ENCODE data around the gene MARCHF6. TPM values are rescaled to one million over a fixed set of nuclear protein-coding genes. Genes with fewer than 3 reads are reported as not detected.

Gene MARCHF6
- total RNA-seq, 4 donors from 2014 or later = 93.5 to 177 (median 111) TPM

DNA sequence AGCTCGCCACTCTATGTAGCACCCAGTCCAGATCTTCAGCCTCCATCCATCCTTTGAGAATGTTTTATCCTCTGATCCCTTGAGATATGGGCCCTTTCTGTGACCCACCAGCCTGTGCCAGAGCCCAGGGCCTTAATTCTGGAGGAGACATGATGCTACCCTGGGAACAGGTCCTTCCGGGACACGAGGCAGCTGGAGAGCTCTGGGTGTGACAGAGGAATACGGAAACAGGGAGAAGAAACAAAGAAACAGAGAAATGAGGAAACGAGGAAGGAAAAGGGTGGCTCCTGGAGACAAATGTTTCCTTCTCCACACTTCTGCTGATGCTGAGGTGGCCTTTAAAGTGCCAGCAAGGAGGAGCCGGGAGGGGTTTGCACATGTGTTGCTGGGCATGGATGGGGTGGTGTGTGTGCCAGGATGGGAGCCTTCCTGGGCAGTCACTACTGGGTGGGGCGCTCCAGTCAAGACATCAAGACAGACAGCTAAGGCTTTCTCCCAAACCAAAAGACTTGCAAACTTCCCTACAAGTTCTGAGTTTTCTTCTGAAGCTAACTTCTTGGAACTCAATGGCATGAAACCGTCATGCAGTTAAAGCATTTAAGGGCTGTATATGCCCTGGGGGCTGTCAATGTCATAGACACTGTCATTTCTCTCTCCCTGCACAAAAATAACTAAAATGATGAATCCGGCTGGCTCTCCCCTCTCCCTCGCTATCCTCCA, 22.8 kb upstream of the MARCHF6 start:
- in situ Hi-C loops (cut with MboI; ENCODE audit: low pct_ligation_motif_present in 1 of 4, low pct_unique_long_range_greater_than_20kb in 1 of 4, low sequenced_read_pairs in 3 of 4) (no loop called here), intact Hi-C loops (cut with DNase I; ENCODE audit: low total_unique reads) (no loop called here)
- H3K9me3 ChIP-seq = no peaks in the 10 kb centered on the region
- DNase-seq = no peak
- peaks cover 8 to 40% (median 25%) of the 10 kb centered on the region in 4 donors for H3K4me1 ChIP-seq
- H3K27ac ChIP-seq = peak overlapping the region in 3 of 4 donors; percentile 40 to 70 (median 41)
- WGBS, 2 donors (ENCODE audit: low coverage in 1 of 2) = 59 to 64% methylated on average over 9 to 10 of the region's 10 CpGs
- no peak overlapping the region for H3K4me3 ChIP-seq
- no peaks in the 10 kb centered on the region for H3K36me3 ChIP-seq
- peaks cover 6% of the 10 kb centered on the region for H3K27me3 ChIP-seq
- TF ChIP-seq EP300 (IDR thresholded peaks at IDR 0.05; ENCODE audit: low read depth) = no peak

DNA sequence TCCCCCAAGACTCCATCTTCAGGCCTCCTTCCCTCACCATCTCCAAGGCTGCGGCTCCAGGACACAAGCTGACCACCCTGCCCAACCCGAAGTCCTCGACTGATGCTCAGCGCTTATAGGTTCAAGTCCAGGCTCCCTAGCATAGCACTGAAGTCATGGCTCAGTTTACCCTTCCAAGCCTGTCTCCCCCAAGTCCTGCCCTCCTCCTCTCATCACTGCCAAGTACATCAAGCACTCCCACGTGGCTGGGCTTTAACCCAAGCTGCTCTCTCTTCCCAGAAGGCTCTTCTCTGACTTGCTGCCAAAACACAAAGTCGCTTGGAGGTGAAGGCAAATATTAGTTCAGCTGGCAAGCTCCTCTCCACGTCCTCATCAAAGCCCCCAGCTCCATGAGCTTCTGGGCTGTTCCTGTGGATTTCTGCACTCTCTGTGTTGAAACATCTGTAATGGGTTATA, 22.1 kb upstream of the MARCHF6 start:
- Histone ChIP-seq H3K4me3 (no peak overlapping the region), H3K27me3 (peaks cover 6% of the 10 kb centered on the region), H3K4me1 (peaks cover 8 to 40% (median 25%) of the 10 kb centered on the region in 4 donors), H3K36me3 (no peaks in the 10 kb centered on the region), H3K27ac (peak overlapping the region in 2 of 4 donors; percentile 41 to 70), H3K9me3 (no peaks in the 10 kb centered on the region)
- DNase-seq = no peak
- no peak for TF ChIP-seq POLR2AphosphoS5 (IDR thresholded peaks at IDR 0.05)
- no peak for TF ChIP-seq POLR2A (IDR thresholded peaks at IDR 0.05)
- TF ChIP-seq EP300 (IDR thresholded peaks at IDR 0.05; ENCODE audit: low read depth) = no peak
- TF ChIP-seq, protein P1, sequence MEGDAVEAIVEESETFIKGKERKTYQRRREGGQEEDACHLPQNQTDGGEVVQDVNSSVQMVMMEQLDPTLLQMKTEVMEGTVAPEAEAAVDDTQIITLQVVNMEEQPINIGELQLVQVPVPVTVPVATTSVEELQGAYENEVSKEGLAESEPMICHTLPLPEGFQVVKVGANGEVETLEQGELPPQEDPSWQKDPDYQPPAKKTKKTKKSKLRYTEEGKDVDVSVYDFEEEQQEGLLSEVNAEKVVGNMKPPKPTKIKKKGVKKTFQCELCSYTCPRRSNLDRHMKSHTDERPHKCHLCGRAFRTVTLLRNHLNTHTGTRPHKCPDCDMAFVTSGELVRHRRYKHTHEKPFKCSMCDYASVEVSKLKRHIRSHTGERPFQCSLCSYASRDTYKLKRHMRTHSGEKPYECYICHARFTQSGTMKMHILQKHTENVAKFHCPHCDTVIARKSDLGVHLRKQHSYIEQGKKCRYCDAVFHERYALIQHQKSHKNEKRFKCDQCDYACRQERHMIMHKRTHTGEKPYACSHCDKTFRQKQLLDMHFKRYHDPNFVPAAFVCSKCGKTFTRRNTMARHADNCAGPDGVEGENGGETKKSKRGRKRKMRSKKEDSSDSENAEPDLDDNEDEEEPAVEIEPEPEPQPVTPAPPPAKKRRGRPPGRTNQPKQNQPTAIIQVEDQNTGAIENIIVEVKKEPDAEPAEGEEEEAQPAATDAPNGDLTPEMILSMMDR (IDR thresholded peaks at IDR 0.05) = no peak
- WGBS, 2 donors (ENCODE audit: low coverage in 1 of 2) = 59 to 67% methylated on average over 5 to 7 of the region's 7 CpGs
- intact Hi-C loops (cut with DNase I; ENCODE audit: low total_unique reads) (no loop called here), in situ Hi-C loops (cut with MboI; ENCODE audit: low pct_ligation_motif_present in 1 of 4, low pct_unique_long_range_greater_than_20kb in 1 of 4, low sequenced_read_pairs in 3 of 4) (no loop called here)

DNA sequence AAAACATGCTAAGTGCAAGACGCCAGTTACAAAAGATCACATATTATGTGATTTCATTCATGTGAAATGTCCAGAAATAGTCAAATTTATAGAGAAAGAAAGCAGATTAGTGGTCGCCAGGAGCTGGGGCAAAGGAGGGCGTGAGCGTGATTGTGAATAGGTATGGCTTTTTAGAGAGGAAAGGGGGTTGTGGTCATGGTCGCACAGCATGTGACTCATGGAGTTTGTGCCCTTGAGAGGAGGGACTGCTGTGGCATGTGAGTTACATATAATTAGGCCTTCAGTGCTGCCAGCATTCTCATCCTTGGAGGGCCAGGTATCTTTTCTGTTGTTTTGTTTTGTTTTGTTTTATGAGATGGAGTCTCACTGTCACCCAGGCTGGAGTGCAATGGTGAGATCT, 21.2 kb upstream of the MARCHF6 start:
- Histone ChIP-seq H3K9me3 (no peaks in the 10 kb centered on the region), H3K36me3 (no peaks in the 10 kb centered on the region), H3K27me3 (peaks cover 6% of the 10 kb centered on the region), H3K4me3 (no peak overlapping the region), H3K27ac (peak overlapping the region in 1 of 4 donors; percentile 70), H3K4me1 (peaks cover 8 to 40% (median 25%) of the 10 kb centered on the region in 4 donors)
- WGBS, 2 donors (ENCODE audit: low coverage in 1 of 2) = 89 to 94% methylated on average over 5 of the region's 5 CpGs
- no peak for DNase-seq
- in situ Hi-C loops (cut with MboI; ENCODE audit: low pct_ligation_motif_present in 1 of 4, low pct_unique_long_range_greater_than_20kb in 1 of 4, low sequenced_read_pairs in 3 of 4) (no loop called here), intact Hi-C loops (cut with DNase I; ENCODE audit: low total_unique reads) (no loop called here)
- TF ChIP-seq, protein P1 (IDR thresholded peaks at IDR 0.05) = no peak
- TF ChIP-seq POLR2A (IDR thresholded peaks at IDR 0.05) = no peak
- TF ChIP-seq EP300 (IDR thresholded peaks at IDR 0.05; ENCODE audit: low read depth) = no peak
- TF ChIP-seq POLR2AphosphoS5 (IDR thresholded peaks at IDR 0.05) = no peak

DNA sequence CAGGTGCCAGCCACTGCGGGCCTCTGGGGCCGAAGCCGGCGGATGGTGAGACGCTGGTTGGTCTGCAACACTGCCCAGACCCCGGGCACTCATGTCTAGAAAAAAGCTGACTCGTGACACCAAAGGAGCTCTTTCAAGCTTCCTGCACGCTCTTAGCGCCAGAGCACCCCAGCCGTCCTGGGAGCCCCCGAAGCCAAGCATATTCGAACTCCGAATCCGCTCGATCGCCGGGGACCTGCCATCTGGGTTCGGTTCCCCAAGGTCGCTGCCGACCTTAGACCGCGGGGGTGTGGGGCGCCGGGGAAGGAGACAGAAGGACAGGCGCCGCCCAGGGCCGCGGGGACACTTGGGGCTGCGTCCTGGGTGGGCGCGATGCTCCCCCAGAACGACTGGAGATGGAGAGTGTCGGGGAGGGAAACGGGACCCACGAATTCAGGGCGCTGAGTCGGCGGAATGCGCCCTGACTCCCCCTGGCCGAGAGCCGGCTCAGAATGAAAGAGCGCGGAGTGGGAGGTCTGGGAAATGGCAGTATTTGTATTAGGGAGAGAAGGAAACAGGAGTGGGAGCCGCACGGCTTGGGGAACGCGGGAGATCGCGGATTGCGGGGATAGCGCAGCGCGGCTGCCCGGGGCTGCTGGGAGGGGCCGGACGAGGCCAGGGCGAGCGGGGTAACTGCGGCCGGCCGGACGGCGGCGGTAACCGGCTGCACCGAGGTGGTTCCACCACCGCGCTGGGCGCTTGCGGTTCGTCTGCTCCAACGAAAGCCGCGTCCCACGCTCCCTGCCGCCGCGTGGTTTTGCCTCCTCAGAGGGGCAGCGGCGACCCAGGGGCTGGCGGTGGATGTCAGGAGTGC, 20.1 kb upstream of the MARCHF6 start:
- Histone ChIP-seq H3K36me3 (no peaks in the 10 kb centered on the region), H3K27ac (peak overlapping the region; percentile 3 to 40 (median 8)), H3K4me1 (peaks cover 8 to 40% (median 25%) of the 10 kb centered on the region in 4 donors), H3K9me3 (no peaks in the 10 kb centered on the region), H3K27me3 (peaks cover 6% of the 10 kb centered on the region), H3K4me3 (peak overlapping the region; percentile 42 to 76 (median 48))
- TF ChIP-seq EP300 (IDR thresholded peaks at IDR 0.05; ENCODE audit: low read depth) = no peak
- TF ChIP-seq POLR2AphosphoS5 (IDR thresholded peaks at IDR 0.05) = peak in 1 of 3 donors; percentile 27
- TF ChIP-seq, protein P1 (IDR thresholded peaks at IDR 0.05) = peak in 3 of 5 experiments; percentile 12 to 50 (median 21)
- no peak for TF ChIP-seq POLR2A (IDR thresholded peaks at IDR 0.05)
- in situ Hi-C loops (cut with MboI; ENCODE audit: low pct_ligation_motif_present in 1 of 4, low pct_unique_long_range_greater_than_20kb in 1 of 4, low sequenced_read_pairs in 3 of 4) = no loop called here
- 0 to 2% methylated on average over 1 to 78 of the region's 81 CpGs for WGBS, 2 donors (ENCODE audit: low coverage in 1 of 2)
- intact Hi-C loops (cut with DNase I; ENCODE audit: low total_unique reads) = no loop called here
- peak; percentile 51 for DNase-seq

Data from transverse colon (tissue), 4 donors.